Neural progenitor cell (in vitro differentiated cells): ENCODE data around the gene PARVA. TPM values are rescaled to one million over a fixed set of nuclear protein-coding genes. Genes with fewer than 3 reads are reported as not detected.

Experiments
- DNase-seq: peaks from one replicate; pipeline ENCODE4 v3.0.0-alpha.2; 2016; ENCODE audit warnings: low spot score
- H2AFZ ChIP-seq: fragments of 200-600 bp; sonication (generic); replicated peaks from 2 replicates; pipeline ENCODE4 v1.6.1; 2016; ENCODE audit warnings: antibody characterized with exemption
- H3F3A ChIP-seq: fragments of 200-600 bp; sonication (generic); 2 replicates; pipeline ENCODE4 v1.6.1; 2016; ENCODE audit warnings: antibody characterized with exemption, low read depth
- H3K27ac ChIP-seq: fragments of 200-600 bp; sonication (generic); 2 replicates; pipeline ENCODE4 v1.5.1; 2016; ENCODE audit warnings: mild to moderate bottlenecking
- H3K27me3 ChIP-seq: fragments of 200-600 bp; sonication (generic); 2 replicates; pipeline ENCODE4 v1.6.1; 2016; ENCODE audit warnings: mild to moderate bottlenecking, moderate library complexity
- H3K36me3 ChIP-seq: fragments of 200-600 bp; sonication (generic); 2 replicates; pipeline ENCODE4 v1.5.1; 2016
- H3K4me1 ChIP-seq: fragments of 200-600 bp; sonication (generic); 2 replicates; pipeline ENCODE4 v1.6.1; 2016; ENCODE audit warnings: mixed run types
- H3K4me2 ChIP-seq: fragments of 200-600 bp; sonication (generic); 2 replicates; pipeline ENCODE4 v1.6.1; 2016
- H3K4me3 ChIP-seq: fragments of 200-600 bp; sonication (generic); 2 replicates; pipeline ENCODE4 v1.5.1; 2016
- H3K79me2 ChIP-seq: fragments of 200-600 bp; sonication (generic); 2 replicates; pipeline ENCODE4 v1.6.1; 2016; ENCODE audit warnings: low read depth
- H3K9ac ChIP-seq: fragments of 200-600 bp; sonication (generic); 2 replicates; pipeline ENCODE4 v1.6.1; 2016
- H3K9me3 ChIP-seq: fragments of 200-600 bp; sonication (generic); 2 replicates; pipeline ENCODE4 v1.5.1; 2016; ENCODE audit warnings: low read depth
- H4K20me1 ChIP-seq: fragments of 200-600 bp; sonication (generic); 2 replicates; pipeline ENCODE4 v1.6.1; 2016; ENCODE audit warnings: low read depth
- H3K27ac Mint-ChIP-seq: 3 replicates; pipeline ENCODE4 v1.8.0; 2021; ENCODE audit warnings: mixed read lengths
- H3K27me3 Mint-ChIP-seq: 2 replicates; pipeline ENCODE4 v1.8.0; 2022; ENCODE audit warnings: low read depth, mild to moderate bottlenecking, inconsistent platforms, moderate library complexity, mixed read lengths; ENCODE audit not compliant: insufficient read depth
- H3K36me3 Mint-ChIP-seq: 3 replicates; pipeline ENCODE4 v1.8.0; 2021; ENCODE audit warnings: mixed read lengths
- H3K4me1 Mint-ChIP-seq: 3 replicates; pipeline ENCODE4 v1.8.0; 2021; ENCODE audit warnings: mixed read lengths
- H3K4me3 Mint-ChIP-seq: 3 replicates; pipeline ENCODE4 v1.8.0; 2021; ENCODE audit warnings: mild to moderate bottlenecking, moderate library complexity, mixed read lengths
- H3K9me3 Mint-ChIP-seq: 3 replicates; pipeline ENCODE4 v1.8.0; 2020; ENCODE audit warnings: mixed read lengths
- EZH2 ChIP-seq: fragments of 200-600 bp; sonication (generic); IDR thresholded peaks from 2 replicates; pipeline ENCODE4 v1.6.1; 2017; ENCODE audit warnings: antibody characterized with exemption, mild to moderate bottlenecking, moderate library complexity
- EZH2phosphoT487 ChIP-seq: fragments of 200-600 bp; sonication (generic); IDR thresholded peaks from 2 replicates; pipeline ENCODE4 v1.6.1; 2017; ENCODE audit warnings: antibody characterized with exemption
- total RNA-seq: library from RNA; depleted of rRNA; stranded (reverse); fragments of >200 nt; gene quantifications from 2 replicates; pipeline ENCODE4 v1.2.3, GENCODE V29; 2015; ENCODE audit warnings: low replicate concordance
- TF ChIP-seq, protein P1 (sequence below): fragments of 200-600 bp; sonication (generic); IDR thresholded peaks from 2 replicates; pipeline ENCODE4 v1.5.1; 2017; ENCODE audit warnings: antibody characterized with exemption, mild to moderate bottlenecking

The PARVA gene
- total RNA-seq, 1 donor from 2014 or later, result 15.3 TPM

- H3K27me3 Mint-ChIP-seq, result peaks cover 9% of the 10 kb centered on the region
- TF ChIP-seq EZH2 (no peak), EZH2phosphoT487 (no peak)
- TF ChIP-seq, protein P1, sequence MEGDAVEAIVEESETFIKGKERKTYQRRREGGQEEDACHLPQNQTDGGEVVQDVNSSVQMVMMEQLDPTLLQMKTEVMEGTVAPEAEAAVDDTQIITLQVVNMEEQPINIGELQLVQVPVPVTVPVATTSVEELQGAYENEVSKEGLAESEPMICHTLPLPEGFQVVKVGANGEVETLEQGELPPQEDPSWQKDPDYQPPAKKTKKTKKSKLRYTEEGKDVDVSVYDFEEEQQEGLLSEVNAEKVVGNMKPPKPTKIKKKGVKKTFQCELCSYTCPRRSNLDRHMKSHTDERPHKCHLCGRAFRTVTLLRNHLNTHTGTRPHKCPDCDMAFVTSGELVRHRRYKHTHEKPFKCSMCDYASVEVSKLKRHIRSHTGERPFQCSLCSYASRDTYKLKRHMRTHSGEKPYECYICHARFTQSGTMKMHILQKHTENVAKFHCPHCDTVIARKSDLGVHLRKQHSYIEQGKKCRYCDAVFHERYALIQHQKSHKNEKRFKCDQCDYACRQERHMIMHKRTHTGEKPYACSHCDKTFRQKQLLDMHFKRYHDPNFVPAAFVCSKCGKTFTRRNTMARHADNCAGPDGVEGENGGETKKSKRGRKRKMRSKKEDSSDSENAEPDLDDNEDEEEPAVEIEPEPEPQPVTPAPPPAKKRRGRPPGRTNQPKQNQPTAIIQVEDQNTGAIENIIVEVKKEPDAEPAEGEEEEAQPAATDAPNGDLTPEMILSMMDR, result no peak
These were observed 160.5 kb downstream of the PARVA start for GRCh38 chr11:12537778-12538401.

GRCh38 chr11:12538889-12539421 is 161.6 kb downstream of the PARVA start:
- H3K36me3 ChIP-seq, result no peaks in the 10 kb centered on the region
- peaks cover 9% of the 10 kb centered on the region for H3K27me3 Mint-ChIP-seq
- no peak overlapping the region for H3K9ac ChIP-seq
- H3K4me1 Mint-ChIP-seq, result peaks cover 4% of the 10 kb centered on the region
- no peaks in the 10 kb centered on the region for H3K9me3 ChIP-seq
- no peak overlapping the region for H3K4me3 Mint-ChIP-seq
- no peaks in the 10 kb centered on the region for H3K4me1 ChIP-seq
- no peak overlapping the region for H3K4me2 ChIP-seq
- no peak overlapping the region for H3K27ac ChIP-seq
- no peaks in the 10 kb centered on the region for H4K20me1 ChIP-seq
- H3K36me3 Mint-ChIP-seq, result no peaks in the 10 kb centered on the region
- no peak overlapping the region for H3K4me3 ChIP-seq
- no peaks in the 10 kb centered on the region for H3F3A ChIP-seq
- no peak for DNase-seq
- no peaks in the 10 kb centered on the region for H3K27me3 ChIP-seq
- no peak overlapping the region for H3K27ac Mint-ChIP-seq
- TF ChIP-seq EZH2 (no peak), EZH2phosphoT487 (no peak)
- TF ChIP-seq, protein P1, result no peak
- no peaks in the 10 kb centered on the region for H3K9me3 Mint-ChIP-seq
- no peak overlapping the region for H2AFZ ChIP-seq
- no peaks in the 10 kb centered on the region for H3K79me2 ChIP-seq

More at GRCh38 chr11:12537778-12538401, 160.5 kb downstream of the PARVA start:
- Histone ChIP-seq H3F3A (no peaks in the 10 kb centered on the region), H3K4me2 (no peak overlapping the region), H3K27ac (no peak overlapping the region), H3K79me2 (no peaks in the 10 kb centered on the region), H3K9me3 (no peaks in the 10 kb centered on the region), H3K4me1 (no peaks in the 10 kb centered on the region), H3K4me3 (no peak overlapping the region), H3K9ac (no peak overlapping the region), H3K27me3 (no peaks in the 10 kb centered on the region), H3K36me3 (no peaks in the 10 kb centered on the region), H2AFZ (no peak overlapping the region), H4K20me1 (no peaks in the 10 kb centered on the region)
- Mint-ChIP-seq H3K4me3 (no peak overlapping the region), H3K36me3 (no peaks in the 10 kb centered on the region), H3K9me3 (no peaks in the 10 kb centered on the region), H3K27ac (no peak overlapping the region), H3K4me1 (peaks cover 4% of the 10 kb centered on the region)
- DNase-seq, result no peak

DNA sequence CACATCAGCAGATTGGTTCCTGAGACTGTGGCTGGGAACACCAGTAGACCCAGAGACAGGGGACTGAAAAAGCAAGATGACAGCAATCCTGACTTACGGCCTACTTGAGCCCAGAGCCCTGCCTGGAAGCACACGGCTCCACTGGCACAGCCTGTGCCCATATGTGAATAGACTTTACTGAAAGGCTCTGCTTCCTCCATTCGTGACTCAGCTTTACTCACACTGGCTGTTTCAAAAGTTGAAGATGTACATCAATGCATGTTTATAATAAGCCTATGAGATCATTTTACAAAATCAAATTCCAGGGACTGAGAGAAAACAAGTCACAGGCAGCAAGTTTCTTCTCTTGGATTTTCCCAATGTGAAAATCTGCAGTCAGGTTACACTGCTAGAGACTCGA is 162.2 kb downstream of the PARVA start:
- H3K79me2 ChIP-seq, result no peaks in the 10 kb centered on the region
- H3K4me1 ChIP-seq, result no peaks in the 10 kb centered on the region
- Mint-ChIP-seq H3K9me3 (no peaks in the 10 kb centered on the region), H3K27ac (no peak overlapping the region), H3K4me3 (no peak overlapping the region), H3K27me3 (peaks cover 9% of the 10 kb centered on the region), H3K4me1 (peaks cover 4% of the 10 kb centered on the region), H3K36me3 (no peaks in the 10 kb centered on the region)
- no peak for DNase-seq
- H2AFZ ChIP-seq, result no peak overlapping the region
- H3K27me3 ChIP-seq, result no peaks in the 10 kb centered on the region
- no peaks in the 10 kb centered on the region for H3K9me3 ChIP-seq
- no peaks in the 10 kb centered on the region for H3K36me3 ChIP-seq
- H3K9ac ChIP-seq, result no peak overlapping the region
- H3F3A ChIP-seq, result no peaks in the 10 kb centered on the region
- no peak overlapping the region for H3K4me3 ChIP-seq
- H3K4me2 ChIP-seq, result no peak overlapping the region
- TF ChIP-seq EZH2 (no peak), EZH2phosphoT487 (no peak)
- TF ChIP-seq, protein P1, result no peak
- H4K20me1 ChIP-seq, result no peaks in the 10 kb centered on the region
- H3K27ac ChIP-seq, result no peak overlapping the region
